GM21360 (cell line): Measurements from ENCODE around the gene EVA1C.
"Not testable (repeated sequence)": the region's sequence is repeated elsewhere in the genome, so short reads cannot be mapped to it uniquely, and the experiment has no call there.

Source experiments
- ATAC-seq: cut with Tn5 transposase; IDR thresholded peaks from one replicate; pipeline ENCODE4 v1.9.1; 2021; ENCODE audit warnings: mild to moderate bottlenecking, moderate library complexity; ENCODE audit not compliant: unreplicated experiment

The EVA1C gene

DNA sequence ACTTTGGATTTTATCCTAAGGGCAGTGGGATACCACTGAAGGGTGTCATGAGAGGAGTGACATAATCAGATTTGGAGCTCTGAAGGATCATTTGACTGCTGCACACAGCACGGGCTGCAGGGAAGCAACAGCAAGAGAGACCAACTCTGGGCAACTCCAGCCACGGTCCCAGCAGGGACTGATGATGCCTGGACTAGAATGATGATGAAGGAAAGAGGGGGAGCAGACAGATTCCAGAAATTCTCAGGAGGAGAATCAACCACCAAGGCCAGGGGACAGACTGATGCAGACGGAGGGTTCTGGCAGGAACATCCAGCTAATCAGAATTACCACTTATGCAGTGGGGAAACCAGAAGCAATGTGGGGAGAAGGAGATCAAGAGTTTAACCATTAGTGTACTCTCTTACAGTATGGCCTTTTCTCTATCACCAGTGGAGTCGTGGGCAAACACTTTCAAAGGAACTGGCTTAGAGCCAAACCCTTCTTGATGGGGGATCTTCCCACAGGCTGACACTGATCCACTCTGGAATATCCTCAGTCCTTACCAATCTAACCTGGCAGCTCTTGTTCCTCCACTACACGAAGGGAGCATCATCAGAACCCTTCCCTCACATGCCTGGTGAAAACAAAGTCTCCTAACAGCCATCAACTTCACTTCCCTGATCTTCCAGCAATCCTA is 23.0 kb upstream of the EVA1C start:
- no peak for ATAC-seq

DNA sequence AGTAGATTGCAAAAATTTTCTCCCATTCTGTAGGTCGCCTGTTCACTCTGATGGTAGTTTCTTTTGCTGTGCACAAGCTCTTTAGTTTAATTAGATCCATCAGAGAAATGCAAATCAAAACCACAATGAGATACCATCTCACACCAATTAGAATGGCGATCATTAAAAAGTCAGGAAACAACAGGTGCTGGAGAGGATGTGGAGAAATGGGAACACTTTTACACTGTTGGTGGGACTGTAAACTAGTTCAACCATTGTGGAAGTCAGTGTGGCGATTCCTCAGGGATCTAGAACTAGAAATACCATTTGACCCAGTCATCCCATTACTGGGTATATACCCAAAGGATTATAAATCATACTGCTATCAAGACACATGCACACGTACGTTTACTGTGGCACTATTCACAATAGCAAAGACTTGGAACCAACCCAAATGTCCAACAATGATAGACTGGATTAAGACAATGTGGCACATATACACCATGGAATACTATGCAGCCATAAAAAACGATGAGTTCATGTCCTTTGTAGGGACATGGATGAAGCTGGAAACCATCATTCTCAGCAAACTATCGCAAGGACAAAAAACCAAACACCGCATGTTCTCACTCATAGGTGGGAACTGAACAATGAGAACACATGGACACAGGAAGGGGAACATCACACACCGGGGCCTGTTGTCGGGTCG is 21.8 kb upstream of the EVA1C start:
- not testable (repeated sequence) for ATAC-seq

- ATAC-seq = no peak
These were observed 20.8 kb upstream of the EVA1C start for GRCh38 chr21:32391755-32392154.

- ATAC-seq = peak; percentile 24
These were observed 20.1 kb upstream of the EVA1C start for GRCh38 chr21:32392299-32392879.

DNA sequence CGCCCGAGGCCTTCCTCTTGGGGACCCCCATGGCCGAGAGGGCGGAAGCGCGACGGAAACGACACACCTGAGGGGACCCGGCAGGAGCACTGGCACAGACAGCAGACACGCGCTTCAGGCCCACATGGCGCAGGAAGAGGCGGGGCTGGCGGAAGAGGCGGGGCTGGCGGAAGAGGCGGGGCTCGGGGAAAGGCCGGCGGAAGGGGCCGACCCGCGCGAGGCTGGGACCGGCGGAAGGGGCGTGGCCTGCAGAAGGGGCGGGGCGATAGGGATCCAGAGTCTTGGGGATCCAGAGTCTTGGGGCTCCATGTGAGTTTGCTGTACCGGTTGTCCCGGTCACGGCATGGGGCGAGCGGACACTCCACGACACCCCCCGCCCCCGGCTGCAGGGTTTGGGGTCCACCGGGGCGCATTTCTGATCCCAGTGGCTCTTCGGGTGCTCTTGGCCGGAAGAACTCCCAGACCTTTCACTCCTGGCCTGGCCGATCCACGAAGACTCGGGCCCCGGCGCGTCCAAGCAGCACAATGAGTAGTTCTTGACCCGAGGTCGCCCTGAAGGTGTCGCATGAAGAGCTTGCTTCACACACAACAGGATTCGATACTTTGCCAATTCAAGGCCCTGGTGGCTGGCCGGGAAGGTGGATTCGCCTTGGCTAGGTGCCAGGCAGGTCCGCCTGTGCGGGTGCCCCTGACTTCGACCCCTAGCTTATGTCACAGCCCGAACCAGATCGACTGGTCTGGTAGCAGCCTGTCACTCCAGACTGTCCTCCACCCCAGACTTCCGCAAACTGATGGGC is 19.4 kb upstream of the EVA1C start, which contains the start of gene URB1:
Gene URB1, minus strand, starts transcription at position 133 of the 797 bp plus-strand sequence. Its CDS starts 102 bp downstream, at position 31.
- ATAC-seq = peak; percentile 92

DNA sequence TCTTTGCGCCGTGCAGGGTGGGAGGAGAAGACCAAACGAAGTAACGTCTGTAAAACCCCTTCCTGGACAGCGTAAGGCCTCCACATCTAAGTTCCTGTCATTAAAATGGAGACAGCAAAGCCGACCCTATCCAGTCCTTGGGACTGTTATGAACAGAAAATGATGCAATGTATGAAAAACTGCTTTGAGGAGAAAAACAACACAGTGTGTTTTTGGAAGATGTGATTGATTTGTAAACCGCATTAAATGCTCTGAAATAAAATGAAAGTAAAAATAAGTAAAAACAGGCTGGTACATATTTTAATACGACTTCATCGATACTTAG is 18.9 kb upstream of the EVA1C start:
- no peak for ATAC-seq

- no peak for ATAC-seq
These were observed 9.2 kb upstream of the EVA1C start for GRCh38 chr21:32403201-32403777.

DNA sequence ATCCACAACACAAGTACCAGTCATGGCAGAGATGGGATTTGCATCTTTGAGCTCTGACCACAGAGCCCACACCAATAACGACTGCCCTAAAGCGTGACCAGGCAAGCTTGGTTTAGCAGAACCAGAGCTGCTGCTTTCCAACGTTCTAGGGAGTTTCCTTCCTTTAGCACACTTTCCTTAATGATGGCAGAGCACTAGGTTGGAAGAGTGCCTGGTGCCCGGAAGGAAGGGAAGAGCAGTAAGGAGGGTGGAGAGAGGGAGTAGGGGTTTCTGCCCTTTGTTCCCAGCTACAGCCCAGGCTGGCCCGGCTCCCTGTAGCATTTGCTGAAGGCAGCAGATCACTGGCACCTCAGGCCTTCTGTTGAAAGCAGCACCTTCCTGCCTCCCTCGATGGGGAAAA is 6.1 kb upstream of the EVA1C start:
- no peak for ATAC-seq

DNA sequence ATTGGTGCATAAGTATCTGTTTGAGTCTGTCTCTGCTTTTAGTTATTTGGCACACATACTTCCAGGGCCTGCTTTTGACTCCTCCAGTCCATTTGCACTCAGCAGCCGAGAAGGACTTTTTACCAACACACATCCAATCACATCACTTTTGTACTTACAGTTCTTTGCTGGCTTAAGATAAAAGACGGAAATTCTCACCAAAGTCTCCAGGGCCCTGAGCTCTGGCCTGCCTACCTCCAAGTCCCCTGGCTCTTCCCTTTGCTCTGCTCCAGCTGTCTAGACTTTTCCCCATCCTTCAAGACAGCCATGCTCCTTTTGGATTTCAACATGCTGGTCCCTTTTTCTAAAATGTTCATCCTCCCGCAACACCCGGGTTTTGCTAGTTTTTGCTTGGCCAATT is 2.2 kb upstream of the EVA1C start:
- ATAC-seq = no peak

- no peak for ATAC-seq
These were observed 1.6 kb upstream of the EVA1C start for GRCh38 chr21:32410916-32411315.

DNA sequence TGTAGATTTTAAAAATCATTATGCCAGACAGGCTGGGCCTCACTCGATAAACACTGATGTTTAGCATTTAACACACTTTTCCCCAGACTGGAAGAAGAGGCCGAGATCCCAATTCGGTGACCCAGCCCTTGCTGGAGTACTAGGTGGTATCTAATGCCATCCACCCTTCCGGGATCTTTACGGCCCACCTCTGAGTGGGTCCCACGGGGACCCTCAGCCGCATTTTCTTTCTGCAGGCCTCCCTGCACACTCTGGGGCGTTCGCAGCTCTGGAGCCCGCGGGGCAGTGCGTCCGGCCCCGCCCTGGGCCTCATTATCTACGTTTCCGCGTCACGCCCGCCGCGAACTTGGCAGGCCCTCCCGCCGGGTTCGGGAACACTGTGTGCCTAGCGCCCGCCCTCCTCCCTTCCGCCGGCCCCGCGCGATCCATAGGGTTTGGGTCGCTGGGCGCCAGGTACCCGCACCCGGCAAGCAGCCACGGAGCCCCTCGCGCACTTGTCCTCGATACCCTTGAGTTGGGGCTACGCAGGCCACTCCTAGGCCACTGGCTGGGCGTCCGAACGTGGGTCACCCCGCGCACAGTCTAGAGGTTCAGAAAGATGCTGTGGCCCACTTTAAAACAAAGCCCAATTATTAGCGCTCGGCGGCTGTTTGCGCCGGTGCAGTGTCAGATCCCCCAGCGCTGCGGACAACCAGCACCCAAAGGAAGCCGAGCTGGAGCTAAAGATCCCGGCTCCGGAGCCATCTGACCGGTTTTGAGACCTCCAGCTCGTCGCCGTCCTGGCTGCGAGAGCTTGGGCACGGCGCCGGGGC is 950 bp upstream of the EVA1C start:
- ATAC-seq = no peak

DNA sequence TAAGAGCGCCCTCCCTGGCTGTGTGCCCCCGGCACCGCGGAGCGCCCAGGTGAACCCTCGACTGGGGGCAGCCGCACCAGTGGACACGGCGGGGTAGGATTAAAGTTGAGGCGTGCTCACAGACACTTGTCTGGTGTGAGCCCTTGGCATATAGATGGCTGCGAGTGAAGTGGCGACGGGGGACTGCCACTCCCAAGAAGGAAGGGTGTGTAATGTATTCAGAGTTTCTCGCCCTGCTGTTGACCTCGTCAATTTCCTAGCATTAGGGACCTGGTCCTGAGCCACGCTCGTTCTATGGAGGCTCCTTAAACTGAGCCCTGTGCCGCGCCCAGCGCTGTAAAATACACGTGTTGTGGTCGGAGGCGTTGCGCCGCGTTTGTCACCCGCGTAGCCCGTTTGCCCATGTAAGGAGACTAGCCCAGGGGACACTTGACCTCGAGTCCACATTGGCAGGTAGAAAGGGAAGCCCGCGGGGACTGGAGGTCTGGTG is 554 bp downstream of the EVA1C start:
- ATAC-seq = no peak

- ATAC-seq = no peak
These were observed 1.4 kb downstream of the EVA1C start for GRCh38 chr21:32413697-32414578.

- no peak for ATAC-seq
These were observed 2.3 kb downstream of the EVA1C start for GRCh38 chr21:32414579-32415358.

GRCh38 chr21:32415451-32416398 is 3.2 kb downstream of the EVA1C start:
- no peak for ATAC-seq

DNA sequence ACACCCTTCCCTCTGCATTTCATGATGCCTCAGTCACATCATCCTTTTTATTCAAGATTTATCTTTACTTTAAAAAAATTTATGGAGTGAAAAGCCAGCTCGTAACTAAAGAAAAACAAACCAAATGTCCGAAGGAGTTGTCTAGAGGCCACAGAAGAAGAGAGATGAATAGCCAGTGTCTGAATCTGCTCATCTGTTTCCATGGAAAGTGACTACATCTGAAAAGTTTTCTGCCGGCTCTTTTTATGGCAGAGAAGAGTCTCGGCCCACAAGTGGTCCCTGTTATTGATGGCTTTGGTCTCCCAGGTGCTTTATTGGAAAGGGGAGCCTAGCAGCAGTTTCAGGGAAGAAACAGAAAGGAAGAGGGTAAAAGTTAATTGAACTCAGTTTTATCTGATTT is 5.6 kb downstream of the EVA1C start:
- no peak for ATAC-seq

- ATAC-seq = no peak
These were observed 9.6 kb downstream of the EVA1C start for GRCh38 chr21:32422064-32422463.
